Astrocyte of the spinal cord (primary cell): ENCODE results near the gene LGALS1.

Experiments used
- DNase-seq: peaks from one replicate; pipeline ENCODE4 v3.0.0; 2011; ENCODE audit warnings: low read depth, low spot score
- H3K4me3 ChIP-seq: 2 replicates; pipeline ENCODE4 v1.5.1; 2011; ENCODE audit warnings: low read depth, mild to moderate bottlenecking, low read length, moderate library complexity
- in situ Hi-C: cut with HindIII; loops from 2 replicates; pipeline ENCODE4 v1.10.0; 2017; ENCODE audit warnings: low sequenced_read_pairs
- TF ChIP-seq, protein P1 (sequence below): IDR thresholded peaks from 2 replicates; pipeline ENCODE4 v1.5.1; 2012; ENCODE audit warnings: low read depth, mild to moderate bottlenecking, low read length, inconsistent platforms

The LGALS1 gene

DNA sequence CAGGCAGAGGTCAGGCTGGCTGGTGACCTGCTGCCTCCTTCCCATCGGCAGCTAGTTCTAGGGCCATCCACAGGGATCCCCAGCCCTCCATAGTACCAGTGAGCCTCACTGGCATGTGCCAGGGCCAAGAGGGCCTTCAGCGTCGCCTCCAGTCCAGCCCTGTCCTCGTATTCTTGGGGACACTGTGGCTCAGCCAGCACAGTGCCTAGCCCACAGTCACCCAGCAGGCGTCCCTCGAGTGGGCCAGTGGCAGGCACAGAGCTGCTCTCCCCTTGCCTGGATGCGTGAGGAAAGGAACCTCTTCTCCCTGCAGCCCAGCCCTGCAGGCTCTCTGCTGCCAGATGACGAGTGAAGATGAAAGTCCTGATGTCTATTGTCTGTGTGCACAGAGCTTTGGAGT is 46.6 kb upstream of the LGALS1 start:
- DNase-seq = no peak
- in situ Hi-C loops = no loop called here
- H3K4me3 ChIP-seq = no peak overlapping the region
- TF ChIP-seq, protein P1, sequence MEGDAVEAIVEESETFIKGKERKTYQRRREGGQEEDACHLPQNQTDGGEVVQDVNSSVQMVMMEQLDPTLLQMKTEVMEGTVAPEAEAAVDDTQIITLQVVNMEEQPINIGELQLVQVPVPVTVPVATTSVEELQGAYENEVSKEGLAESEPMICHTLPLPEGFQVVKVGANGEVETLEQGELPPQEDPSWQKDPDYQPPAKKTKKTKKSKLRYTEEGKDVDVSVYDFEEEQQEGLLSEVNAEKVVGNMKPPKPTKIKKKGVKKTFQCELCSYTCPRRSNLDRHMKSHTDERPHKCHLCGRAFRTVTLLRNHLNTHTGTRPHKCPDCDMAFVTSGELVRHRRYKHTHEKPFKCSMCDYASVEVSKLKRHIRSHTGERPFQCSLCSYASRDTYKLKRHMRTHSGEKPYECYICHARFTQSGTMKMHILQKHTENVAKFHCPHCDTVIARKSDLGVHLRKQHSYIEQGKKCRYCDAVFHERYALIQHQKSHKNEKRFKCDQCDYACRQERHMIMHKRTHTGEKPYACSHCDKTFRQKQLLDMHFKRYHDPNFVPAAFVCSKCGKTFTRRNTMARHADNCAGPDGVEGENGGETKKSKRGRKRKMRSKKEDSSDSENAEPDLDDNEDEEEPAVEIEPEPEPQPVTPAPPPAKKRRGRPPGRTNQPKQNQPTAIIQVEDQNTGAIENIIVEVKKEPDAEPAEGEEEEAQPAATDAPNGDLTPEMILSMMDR = no peak

DNA sequence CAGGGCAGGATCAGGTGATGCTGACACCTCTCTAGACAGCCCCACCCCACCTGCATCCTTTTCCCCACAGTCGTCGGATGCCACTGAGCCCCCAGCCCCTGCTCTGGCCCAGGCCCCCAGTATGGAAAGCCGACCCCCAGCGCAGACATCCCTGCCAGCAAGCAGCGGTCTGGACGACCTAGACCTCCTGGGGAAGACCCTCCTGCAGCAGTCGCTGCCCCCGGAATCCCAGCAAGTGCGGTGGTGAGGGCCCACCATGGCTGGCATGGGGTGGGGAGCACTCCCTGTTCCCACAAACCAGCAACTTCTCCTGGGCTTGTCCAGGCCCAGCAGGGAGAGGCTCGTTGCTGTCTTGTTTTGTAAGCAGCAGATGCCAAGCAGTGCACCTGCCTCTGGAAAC is 45.5 kb upstream of the LGALS1 start:
- no peak overlapping the region for H3K4me3 ChIP-seq
- in situ Hi-C loops = no loop called here
- DNase-seq = no peak
- TF ChIP-seq, protein P1 = no peak

DNA sequence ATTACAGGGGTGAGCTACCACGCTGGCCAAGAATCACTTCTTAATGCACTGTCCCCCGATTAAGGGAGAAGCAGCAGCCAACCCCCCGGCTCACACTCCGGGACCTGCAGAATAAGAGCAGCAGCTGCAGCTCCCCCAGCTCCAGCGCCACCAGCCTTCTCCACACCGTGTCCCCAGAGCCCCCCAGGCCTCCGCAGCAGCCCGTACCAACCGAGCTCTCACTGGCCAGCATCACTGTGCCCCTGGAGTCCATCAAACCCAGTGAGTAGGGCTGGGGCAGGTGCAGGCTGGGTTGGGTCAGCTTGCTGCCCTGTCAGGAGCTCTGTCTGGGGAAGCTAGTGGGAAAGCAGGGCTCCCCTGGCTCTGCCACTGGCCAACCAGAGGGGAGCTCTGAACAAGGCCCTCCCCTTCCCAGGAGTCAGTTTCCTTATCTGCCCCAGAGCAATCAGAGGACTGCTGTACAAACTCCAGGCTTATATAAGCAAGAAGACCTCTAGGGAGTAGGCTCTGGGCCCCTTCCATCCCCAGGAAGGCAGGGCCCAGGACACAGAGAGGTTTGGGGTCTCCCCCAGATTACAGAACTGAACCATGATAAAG is 44.5 kb upstream of the LGALS1 start:
- TF ChIP-seq, protein P1 = no peak
- DNase-seq = no peak
- H3K4me3 ChIP-seq = no peak overlapping the region
- in situ Hi-C loops = no loop called here

DNA sequence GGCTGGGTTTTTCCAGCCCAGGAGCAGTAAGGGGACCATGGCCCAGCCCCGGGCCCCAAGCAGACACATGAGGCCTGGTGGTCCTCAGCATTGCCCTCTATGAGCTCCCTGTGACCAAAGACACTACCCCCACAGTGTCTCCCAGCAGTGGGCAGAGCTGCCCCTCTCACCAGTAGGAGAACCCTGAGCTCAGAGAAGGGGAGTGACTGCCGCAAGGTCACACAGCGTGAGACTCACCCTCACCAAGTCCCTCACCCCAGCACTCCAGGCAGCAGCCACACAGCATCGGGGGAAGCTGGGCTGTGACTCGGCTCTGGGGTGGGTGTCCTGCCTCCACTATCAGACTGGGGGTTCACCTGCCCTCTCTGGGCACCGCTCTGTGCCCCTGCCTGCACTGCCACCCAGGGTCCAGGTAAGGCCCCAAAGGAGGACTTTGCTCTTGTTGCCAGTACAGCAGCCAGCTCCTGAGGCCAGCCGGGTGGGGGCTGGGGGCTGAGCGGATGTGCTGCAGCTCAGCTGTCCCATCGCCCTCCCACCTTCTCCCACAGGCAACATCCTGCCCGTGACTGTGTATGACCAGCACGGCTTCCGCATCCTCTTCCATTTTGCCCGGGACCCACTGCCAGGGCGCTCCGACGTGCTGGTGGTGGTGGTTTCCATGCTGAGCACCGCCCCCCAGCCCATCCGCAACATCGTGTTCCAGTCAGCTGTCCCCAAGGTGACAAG is 43.8 kb upstream of the LGALS1 start:
- in situ Hi-C loops = no loop called here
- DNase-seq = no peak
- no peak overlapping the region for H3K4me3 ChIP-seq

DNA sequence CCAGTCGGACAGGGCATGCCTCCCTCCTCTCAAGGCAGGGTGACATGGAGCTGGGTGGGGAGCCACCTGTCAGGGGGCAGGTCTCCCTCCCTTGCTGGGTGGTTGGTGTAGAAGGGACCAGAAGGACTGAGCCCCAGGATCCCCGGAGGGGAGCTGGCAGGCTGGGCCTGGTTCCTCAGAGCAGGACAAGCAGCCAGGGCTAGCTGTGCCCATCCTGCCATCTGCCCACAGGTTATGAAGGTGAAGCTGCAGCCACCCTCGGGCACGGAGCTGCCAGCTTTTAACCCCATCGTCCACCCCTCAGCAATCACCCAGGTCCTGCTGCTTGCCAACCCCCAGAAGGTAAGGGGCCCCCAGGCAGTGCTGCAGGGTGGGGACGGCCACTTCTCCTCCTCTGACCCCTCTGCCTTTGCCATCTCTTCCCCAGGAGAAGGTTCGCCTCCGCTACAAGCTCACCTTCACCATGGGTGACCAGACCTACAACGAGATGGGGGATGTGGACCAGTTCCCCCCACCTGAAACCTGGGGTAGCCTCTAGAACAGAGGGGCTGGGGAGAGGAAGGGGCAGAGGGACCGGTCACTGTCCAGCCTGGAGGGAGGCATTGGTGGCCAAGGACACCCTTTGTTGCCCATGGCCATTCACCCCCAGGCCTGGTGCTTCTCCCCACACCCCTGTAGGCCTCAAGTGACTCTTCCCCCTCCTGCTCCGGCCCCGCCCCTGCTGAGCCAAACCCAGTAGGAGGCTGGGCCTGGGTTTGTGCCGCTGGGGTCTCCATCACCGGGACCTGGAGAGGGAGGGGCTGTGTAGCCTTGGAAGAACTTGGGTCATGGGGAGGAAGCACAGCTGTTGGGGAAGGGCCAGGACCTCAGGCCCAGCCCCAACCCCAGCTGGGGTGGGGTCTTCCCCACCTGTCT is 43.0 kb upstream of the LGALS1 start:
- TF ChIP-seq, protein P1 = no peak
- H3K4me3 ChIP-seq = no peak overlapping the region
- no peak for DNase-seq
- in situ Hi-C loops = no loop called here

More for the DNA sequence above, 43.8 kb upstream of the LGALS1 start:
- TF ChIP-seq, protein P1 = no peak

DNA sequence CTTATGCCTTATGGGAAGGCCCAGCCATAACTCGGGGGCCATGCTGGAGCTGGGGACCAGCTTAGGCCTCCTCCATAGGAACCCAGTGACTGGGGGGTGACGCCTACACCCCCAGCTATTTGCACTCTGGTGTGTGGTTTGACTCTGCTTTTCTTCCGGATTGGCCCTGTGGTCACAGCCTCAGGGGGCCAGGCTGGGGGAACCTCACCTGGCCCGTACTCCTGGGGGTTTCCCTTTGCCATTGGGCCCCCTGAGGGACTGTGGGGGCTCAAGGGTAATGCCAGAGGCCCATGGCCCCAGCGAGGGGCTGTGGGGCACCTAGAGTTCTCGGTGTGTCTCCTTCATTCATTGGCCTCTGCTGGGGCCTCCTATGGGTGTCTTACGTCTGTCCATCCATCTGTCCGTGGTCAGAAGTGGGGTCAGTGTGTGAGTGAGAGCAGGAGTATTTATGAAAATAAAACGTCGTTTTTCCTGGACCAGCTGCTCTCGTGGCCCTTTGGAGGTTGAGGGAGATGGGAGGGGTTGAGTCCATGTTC is 42.3 kb upstream of the LGALS1 start:
- in situ Hi-C loops = no loop called here
- DNase-seq = peak; percentile 20
- TF ChIP-seq, protein P1 = no peak
- H3K4me3 ChIP-seq = no peak overlapping the region
